Stimulated activated CD4-positive, alpha-beta T cell treated with anti-CD3 and anti-CD28 coated beads, Interleukin-12 subunit alpha, Interleukin-12 subunit beta, amount 100 ng/mL, for 4 hours (primary cell): ENCODE measurements around the gene ZNRF2.
"Not testable (repeated sequence)": the region's sequence is repeated elsewhere in the genome, so short reads cannot be mapped to it uniquely, and the experiment has no call there.

Experiments
- DNase-seq: peaks from one replicate; pipeline ENCODE4 v3.0.0-alpha.2; 2020

Gene ZNRF2

DNA sequence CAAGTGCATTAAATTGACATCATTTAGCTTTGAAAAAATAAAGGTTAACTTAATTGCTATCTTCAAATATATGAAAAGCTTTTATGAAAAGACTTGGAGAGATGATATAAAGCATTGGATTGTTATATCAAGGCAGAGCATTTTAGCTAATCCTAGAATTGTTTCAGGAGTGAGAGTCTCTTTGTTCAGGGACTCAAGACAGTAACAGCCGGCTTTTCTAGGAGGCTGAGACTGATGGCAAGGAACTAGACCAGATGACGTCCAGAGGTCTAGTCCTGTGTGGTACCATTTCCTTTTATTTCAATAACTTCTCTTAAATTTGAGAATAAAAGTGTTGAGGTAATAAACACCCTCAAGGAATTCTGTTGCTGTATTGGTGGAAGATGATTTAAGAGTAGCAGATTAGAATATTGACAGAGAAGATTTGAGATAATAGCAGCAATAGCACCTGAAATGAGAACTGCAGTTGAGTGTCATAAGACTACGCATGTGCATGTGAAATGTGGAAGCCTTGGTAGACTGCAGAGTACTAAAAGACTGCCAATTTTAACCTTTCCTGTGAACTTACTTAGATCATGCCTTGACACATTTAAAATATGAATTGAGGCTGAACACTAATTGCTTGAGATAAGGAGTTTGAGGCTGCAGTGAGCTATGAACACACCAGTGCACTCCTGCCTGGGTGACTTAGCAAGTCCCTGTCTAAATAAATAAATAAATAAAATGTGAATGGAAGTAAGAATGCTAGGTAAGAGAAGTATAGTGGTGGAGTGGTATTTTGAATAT, 79.6 kb downstream of the ZNRF2 start:
- DNase-seq, result no peak

DNA sequence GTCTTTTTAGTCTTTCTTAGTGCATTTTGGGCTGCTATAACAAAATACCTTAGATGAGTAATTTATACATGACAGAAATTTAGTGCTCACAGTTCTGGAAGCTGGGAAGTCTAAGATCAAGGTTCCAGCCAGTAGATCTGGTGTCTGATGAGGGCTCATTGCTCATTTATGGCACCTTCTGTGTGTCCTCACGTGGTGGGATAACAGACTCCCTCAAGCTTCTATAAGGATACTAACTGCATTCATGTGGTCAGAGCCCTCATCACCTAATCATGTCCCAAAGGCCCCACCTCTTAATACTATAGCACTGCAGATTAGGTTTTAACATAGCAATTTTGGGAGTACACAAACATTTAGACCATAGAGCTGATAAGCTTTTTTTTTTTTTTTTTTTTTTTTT, 80.4 kb downstream of the ZNRF2 start:
- no peak for DNase-seq

DNA sequence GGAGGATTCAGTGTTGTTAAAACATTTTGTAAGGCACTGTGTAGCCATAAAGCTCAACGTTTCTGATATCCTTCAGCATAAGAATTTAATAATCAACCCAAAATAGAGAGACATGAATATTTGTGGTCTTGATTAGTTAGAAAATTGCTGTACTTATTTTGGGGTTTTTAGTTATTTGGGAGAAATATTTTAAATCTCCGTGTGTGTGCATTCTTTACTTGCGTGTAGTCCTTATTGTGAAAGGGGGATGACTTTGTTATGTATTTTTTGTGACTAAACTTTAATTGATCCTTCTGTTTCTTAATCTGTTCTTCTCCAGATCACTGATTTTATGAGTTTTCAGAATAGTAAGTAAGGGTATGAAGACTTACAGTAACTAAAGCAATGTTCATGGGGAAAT, 81.2 kb downstream of the ZNRF2 start:
- no peak for DNase-seq

DNA sequence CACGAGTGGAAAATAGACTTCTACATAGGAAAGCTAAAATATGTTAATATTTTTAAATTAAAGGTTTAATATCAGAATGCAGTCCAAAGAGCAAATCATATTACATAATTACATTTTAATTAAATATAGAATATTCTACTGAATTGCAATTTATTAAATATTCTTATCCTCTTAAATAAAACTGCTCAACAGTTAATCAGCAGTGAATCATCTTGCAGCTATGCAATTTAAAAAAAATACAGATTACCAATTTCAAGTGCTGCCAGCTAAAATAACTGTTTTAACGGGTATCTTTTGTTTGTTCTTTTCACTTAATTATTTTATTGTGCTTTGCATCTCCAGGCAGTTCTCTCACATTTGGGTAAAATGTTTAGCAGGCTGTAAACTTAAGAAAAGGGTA, 82.2 kb downstream of the ZNRF2 start:
- no peak for DNase-seq

DNA sequence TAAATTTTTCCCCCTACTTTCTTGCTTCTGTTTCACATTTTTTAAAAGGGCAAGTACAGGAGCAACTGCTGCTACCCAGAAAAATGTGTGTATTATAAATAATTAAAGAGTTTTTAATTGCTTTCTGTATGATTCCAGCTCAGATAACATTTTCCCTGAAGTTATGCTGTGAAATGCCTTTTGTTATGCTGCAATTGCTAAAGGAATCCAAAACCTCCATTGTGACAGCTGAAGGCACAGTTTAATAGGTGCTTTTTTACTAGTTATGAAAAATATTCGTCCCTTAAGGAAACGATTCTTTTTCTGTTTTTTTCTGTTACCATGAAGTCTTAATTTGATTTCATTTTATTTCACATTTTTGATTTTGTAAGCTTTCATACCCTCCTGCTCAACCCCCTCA, 83.2 kb downstream of the ZNRF2 start:
- DNase-seq, result no peak

DNA sequence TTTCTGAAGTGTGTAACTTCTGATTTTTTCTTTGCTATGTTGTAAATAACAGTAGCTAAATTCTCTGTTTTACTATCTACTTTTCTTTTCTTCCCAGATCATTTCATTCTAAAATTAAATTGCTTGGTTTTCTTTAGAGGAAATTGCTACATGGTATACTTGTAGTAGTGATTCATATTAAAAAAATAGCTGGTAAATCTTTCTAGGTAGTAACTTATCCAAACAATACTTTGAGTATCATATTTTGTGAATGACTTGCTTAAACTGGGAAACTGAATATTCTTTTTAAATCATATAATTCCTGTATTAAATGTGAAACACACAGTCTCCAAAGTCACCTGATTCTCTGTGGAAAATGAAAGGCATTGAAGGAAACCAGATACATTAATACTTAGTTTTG, 85.5 kb downstream of the ZNRF2 start:
- DNase-seq, result no peak

DNA sequence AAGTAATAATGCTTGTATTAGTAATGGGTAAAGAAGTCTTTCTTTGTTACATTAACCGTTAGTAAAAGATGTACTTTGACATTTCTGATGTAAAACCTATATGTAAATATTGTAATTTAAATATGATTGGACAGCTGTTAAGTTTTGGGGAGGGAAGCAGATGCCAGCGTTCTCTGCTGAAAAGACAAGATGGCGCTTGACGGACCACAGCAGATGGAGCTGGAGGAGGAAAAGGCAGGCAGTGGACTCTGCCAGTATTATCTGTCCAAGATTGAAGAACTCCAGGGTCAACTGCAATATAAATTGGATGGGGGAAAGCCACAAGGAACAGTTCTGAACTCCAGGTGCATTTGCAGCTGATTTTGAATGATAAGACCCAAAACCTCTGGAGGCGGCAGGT, 86.9 kb downstream of the ZNRF2 start:
- DNase-seq, result no peak

DNA sequence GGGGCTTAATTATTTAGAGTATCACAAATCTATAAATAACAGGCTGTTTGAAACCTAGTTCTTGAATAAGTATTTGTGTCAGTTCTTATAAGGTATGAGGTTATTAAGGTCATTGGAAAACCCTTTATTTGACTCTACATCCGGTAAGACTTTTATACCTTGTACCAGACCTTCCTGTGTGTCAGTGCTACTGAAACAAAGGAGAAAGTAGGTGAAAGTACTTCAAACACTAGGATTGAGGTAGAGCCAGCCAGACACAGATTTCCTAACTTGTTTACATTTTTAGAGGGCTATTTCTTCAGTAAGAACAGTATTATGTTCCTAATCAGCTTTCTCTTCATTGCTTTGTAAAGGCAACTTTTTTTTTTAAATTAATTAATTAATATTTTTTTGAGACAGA, 93.9 kb downstream of the ZNRF2 start:
- DNase-seq, result no peak

DNA sequence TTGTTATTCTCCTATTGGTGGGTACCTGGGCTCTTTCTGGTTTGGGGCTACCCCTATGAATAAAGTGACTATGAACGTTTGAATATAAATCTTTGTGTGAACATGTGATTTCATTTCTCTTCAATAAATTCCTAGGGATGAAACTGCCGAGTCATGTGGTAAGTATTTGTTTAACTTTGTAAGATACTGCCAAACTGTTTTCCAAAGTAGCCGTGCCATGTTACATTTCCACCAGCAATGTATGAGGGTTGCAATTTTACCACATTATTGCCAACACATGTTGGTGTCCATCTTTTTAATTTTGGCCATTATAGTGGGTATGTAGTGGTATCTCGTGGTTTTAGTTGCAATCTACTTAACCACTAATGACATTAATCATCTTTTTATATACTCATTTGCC, 94.7 kb downstream of the ZNRF2 start:
- no peak for DNase-seq

DNA sequence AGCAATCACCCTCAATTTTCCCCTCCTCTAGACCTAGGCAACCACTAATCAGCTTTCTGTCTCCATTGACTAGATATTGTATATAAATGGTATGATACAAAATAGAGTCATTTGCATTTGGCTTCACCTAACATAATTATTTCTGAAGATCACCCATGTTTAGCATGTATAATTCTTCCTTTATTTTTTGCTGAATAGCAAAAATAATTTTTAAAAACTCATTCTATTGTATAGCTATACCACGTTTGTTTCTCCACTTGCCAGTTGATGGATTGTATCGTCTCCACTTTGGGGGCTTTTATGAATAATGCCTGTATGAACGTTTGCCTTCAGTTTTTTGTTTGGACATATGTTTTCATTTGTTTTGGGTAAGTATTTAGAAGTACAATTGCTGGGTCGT, 95.3 kb downstream of the ZNRF2 start:
- DNase-seq, result no peak

DNA sequence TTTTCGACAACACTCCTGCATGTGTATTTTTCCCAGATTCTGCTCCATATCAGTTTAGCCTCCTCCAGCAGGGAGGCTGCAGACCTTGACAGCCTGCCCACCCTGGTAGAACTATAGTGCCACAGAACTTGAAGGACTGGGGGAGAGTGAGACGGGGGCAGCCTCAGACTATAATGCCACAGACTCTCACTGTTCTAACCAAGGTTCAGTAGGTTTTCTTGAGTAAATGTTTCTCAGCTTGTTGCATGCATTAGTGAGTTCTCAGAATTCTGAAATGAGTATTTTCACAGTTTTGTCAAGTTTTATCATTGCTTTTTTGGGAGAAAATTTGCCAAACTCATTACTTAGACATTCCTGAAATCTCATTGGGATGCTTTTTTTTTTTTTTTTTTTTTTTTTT, 95.9 kb downstream of the ZNRF2 start:
- DNase-seq, result no peak

DNA sequence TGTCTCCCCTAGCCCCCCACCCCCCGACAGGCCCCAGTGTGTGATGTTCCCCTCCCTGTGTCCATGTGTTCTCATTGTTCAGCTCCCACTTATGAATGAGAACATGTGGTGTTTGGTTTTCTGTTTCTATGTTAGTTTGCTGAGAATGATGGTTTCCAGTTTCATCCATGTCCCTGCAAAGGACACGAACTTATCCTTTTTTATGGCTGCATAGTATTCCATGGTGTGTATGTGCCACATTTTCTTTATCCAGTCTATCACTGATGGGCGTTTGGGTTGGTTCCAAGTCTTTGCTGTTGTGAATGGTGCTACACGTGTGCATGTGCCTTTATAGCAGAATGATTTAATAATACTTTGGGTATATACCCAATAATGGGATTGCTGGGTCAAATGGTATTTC, 96.4 kb downstream of the ZNRF2 start:
- DNase-seq, result not testable (repeated sequence)

DNA sequence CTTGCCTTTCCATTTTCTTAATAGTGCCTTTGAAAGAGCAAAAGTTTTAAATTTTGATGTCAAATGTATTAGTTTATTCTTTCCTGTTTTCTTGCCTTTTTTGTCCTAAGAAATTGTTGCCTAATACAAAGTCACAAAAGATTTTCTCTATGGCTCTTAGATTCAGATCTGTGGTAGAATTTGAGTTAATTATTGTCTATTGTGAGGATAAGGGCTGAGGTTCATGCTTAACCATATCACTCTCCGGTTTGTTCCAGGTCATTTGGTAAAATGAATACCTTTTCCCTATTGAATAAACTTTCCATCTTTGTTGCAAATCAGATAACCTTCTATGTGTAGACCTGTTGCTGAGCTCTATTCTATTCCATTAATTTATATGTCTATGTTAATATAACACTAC, 98.2 kb downstream of the ZNRF2 start:
- DNase-seq, result no peak

DNA sequence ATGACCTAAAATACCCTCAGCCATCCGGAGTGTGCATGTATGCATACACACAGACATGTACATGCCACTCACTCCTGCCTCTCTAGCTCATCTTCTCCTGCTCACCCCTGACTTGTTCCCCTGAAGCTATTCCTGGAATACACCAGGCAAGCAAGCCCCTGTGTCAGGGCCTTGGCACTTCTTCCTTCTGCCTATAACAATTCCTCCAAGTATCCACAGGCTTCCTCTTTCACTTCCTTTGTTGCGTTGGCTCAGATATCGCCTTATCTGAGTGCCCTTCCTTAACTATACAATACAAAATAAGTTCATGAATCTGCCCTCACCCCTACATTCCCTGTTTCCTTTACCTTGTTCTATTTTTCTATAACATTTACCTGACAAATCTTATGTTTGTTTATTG, 105.4 kb downstream of the ZNRF2 start:
- DNase-seq, result no peak

DNA sequence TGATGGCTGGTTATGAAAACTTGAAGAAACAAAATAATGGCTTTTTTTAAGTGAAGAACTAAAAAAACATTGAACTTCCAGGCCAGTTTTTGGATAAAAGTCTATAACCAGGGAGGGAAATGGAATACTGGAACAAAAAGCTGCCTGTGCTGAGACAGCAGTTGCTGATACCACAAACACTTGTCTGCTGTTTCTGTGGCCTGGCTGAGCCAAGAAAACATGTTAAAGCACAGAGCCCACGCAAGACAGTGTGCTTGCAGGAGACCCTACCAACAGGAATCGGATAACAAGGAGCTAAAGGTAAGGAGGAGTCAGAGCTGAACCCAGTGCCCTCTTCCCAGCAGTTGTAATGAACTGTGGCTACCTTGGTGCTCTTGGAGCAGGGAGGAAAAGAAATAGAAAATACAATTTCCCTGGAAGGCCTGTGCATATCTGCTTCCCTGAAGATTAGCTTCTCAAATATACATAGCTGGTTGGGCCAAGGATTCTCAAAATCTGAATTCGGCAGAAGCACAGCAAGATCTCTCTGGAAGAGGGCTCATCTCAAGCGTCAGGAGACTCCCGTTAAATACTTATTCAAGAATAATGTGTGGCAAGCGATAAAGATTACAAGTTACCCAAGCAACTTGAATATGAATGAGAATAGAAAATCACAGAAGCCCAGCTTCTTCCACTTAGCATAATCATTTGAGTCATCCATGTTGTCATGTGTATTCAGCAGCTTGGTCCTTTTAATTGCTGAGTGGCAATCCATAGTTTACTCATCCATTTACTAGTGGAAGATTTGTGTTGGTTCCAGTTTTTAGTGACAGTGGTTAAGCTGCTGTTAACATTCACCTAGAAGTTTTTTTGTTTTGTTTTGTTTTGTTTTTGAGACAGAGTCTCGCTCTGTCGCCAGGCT, 106.6 kb downstream of the ZNRF2 start:
- DNase-seq, result no peak

DNA sequence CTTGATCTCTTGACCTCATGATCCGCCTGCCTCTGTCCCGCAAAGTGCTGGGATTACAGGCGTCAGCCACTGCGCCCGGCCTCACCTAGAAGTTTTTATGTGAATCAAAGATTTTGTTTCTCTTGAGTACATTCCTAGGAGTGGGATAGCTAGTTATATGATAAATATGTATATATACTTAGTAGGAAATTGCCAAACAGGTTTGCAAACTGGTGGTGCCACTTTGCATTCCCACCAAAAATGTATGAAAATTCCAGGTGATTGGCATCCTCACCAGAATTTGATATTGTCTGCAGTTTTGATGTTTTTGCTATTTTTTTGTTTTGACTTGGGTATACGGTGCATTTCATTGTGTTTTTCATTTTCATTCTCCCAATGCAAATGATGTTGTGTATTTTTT, 107.4 kb downstream of the ZNRF2 start:
- DNase-seq, result no peak

DNA sequence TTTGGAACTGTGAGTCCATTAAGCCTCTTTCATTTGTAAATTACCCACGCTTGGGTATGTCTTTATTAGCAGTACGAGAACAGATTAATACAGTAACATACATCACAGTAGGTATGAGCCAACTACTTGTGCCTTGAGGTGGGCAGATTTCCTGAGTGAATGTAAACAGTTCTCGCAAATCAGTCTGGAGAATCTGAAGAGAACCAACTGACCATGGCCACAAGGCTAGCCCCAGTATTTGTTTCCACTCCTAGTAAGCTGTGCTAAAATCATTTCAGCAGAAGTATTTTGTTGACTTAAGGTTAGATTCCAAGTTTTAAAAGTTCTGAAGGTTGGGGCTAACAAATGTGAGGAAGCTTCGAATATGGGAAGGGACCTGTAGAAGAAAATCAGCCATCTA, 111.3 kb downstream of the ZNRF2 start:
- no peak for DNase-seq

DNA sequence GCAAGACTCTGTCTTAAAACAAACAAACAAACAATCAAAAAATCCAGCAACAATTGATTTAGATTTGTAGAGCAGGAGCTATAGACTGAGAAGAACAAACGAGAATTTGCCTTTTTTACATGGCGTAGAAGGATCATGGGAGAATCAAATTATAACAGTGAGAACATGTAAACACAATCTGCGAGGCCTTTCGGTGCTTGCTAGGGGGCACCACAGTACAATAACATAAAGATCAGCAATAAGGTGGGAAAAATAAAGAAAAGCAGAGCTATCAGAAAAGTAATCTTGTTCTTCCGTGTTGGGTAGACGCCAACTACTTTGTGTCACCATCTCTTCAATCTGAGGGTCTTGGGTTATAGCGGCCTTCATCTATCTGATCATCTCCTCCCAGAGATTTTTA, 112.0 kb downstream of the ZNRF2 start:
- no peak for DNase-seq

DNA sequence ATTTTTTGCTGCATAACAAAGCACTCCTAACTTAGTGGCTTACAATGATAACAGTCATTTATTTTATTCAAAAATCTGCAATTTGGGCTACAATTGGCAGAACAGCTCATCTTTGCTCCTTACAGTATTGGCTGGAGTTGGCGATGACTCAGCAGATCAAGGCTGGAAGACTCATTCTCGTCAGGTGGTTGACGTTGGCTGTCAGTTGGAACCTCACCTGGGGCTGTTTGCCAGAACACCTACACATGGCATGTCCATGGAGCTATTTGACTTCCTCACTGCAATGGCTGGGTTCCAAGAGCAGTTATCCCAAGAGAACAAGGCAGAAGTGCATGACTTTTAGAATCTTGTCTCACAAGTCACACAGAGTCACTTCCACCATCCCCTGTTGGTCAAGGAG, 119.1 kb downstream of the ZNRF2 start:
- DNase-seq, result no peak

DNA sequence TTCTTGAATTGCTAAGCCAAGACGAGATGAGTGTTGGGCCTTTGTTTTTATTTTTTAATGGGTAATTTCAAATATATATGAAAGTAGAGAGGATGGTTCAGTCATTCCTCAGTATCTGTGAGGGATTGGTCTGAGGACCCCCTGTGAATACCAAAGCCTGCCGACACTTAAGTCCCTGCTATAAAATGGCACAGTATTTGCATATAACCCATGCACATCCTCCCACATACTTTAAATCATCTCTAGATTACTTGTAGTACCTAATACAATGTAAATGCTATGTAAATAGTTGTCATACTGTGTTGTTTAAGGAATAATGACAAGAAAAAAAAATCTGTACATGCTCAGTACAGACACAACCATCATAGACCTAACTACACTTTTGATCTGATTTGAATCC, 120.8 kb downstream of the ZNRF2 start:
- no peak for DNase-seq

DNA sequence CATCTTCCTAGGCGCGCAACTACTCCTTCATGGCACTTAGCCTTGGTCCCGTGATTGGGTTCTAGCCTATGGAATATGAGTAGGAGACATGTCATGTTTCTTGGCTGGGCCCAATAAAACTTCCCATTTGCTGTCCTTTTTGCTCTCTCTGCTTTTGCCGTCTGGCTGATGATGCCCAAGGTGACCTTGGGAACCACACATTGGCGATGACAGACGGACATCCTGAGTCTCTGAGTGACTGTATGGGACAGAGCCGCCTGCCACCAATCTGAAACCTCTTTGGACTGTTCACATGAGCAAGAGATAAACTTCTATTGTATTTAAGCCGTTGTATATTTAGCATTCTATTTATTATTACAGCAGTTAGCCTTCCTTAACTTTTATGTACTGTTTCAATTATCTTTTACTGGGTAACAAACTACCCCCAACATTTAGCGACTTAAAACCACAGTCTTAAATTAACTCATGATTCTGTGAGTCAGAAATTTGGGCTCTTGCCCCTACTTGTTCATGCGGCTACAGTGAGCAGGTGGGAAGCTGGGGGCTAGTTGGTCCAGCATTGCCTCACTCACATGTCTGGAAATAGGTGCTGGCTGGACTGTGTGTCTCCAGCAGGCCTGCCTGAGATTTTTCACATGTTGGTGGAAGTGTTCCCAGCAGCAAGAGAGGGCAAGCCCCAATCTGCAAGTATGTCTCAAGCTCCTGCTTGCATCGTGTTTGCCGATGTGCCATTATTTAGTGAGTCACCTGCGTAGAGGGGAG, 122.4 kb downstream of the ZNRF2 start:
- no peak for DNase-seq

DNA sequence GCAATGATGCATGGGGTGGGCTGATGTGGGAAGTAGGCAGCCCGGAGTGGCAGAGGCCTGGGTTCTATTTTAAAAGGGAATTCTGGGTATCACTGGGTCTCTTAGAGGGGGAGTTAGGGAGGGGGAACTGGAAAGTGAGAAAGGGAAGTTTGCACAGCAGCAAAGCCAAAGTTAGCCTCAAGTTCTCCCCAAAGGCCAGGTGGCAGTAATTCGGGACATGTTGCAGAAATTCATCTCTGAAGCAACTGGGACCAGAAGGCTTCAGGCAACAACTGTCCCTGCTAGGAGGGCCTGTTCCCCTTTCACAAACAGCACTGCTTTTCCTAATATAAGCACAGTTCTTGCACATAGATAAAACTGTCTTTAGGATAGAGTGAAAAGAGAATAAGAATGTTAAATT, 126.8 kb downstream of the ZNRF2 start:
- DNase-seq, result no peak

DNA sequence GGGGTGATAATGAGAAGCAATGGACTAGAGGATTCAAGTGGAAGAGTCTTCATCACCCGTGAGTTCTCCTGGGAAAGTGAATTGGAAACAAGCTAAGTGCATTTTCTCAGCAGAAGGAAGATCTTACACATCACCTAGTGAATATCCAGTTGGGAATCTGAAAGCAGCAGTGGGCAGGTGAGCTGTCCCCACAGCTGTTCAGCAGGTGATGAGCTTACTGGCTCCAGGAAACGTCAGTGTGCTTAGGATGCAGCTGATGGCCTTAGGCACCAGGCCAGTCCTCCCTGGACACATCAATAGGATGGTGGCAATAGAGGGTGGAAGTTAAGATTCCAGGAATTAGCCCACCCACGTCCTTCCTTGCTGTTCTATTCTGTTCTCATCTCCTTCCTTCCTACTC, 127.5 kb downstream of the ZNRF2 start:
- no peak for DNase-seq
